IPS-20b (cell line): ENCODE measurements around the gene KCNJ12.

Source experiments
- H3K27ac ChIP-seq: one replicate; pipeline ENCODE4 v1.5.1; 2013; ENCODE audit warnings: low read length
- H3K27me3 ChIP-seq: 2 replicates; pipeline ENCODE4 v1.6.1; 2013; ENCODE audit warnings: mild to moderate bottlenecking, low read length, inconsistent platforms; ENCODE audit not compliant: insufficient read depth
- H3K36me3 ChIP-seq: 2 replicates; pipeline ENCODE4 v1.6.1; 2013; ENCODE audit warnings: low read depth, mild to moderate bottlenecking, inconsistent platforms, low read length, moderate library complexity; ENCODE audit not compliant: insufficient read depth
- H3K4me1 ChIP-seq: 2 replicates; pipeline ENCODE4 v1.6.1; 2013; ENCODE audit warnings: mild to moderate bottlenecking, control low read depth, inconsistent platforms, low read length, moderate library complexity; ENCODE audit not compliant: insufficient read depth
- H3K4me3 ChIP-seq: 2 replicates; pipeline ENCODE4 v1.5.1; 2013; ENCODE audit warnings: mild to moderate bottlenecking, low read length, inconsistent platforms
- H3K9ac ChIP-seq: 2 replicates; pipeline ENCODE4 v1.6.1; 2013; ENCODE audit warnings: low read depth, mild to moderate bottlenecking, inconsistent platforms, low read length, moderate library complexity
- H3K9me3 ChIP-seq: 2 replicates; pipeline ENCODE4 v1.6.1; 2013; ENCODE audit warnings: mild to moderate bottlenecking, low read depth, low read length, inconsistent platforms; ENCODE audit not compliant: insufficient read depth

The KCNJ12 gene

GRCh38 chr17:21352221-21352980, 23.8 kb upstream of the KCNJ12 start:
- H3K27me3 ChIP-seq, result no peaks in the 10 kb centered on the region; the same call in 1 of the 2 replicates
- H3K27ac ChIP-seq, result no peak overlapping the region
- no peak overlapping the region for H3K4me3 ChIP-seq
- no peaks in the 10 kb centered on the region for H3K9me3 ChIP-seq
- no peaks in the 10 kb centered on the region for H3K36me3 ChIP-seq
- no peak overlapping the region for H3K9ac ChIP-seq
- H3K4me1 ChIP-seq, result no peaks in the 10 kb centered on the region

- H3K27ac ChIP-seq, result no peak overlapping the region
- H3K36me3 ChIP-seq, result no peaks in the 10 kb centered on the region
- H3K27me3 ChIP-seq, result peaks cover 1% of the 10 kb centered on the region; the same call in 1 of the 2 replicates
- no peaks in the 10 kb centered on the region for H3K9me3 ChIP-seq
- H3K4me3 ChIP-seq, result no peak overlapping the region
- H3K4me1 ChIP-seq, result no peaks in the 10 kb centered on the region
- no peak overlapping the region for H3K9ac ChIP-seq
These were observed 23.2 kb upstream of the KCNJ12 start for GRCh38 chr17:21352981-21353265.

- Histone ChIP-seq H3K9ac (no peak overlapping the region), H3K27ac (no peak overlapping the region)
These were observed 22.7 kb upstream of the KCNJ12 start for GRCh38 chr17:21353326-21354010.

GRCh38 chr17:21354796-21355385, 21.3 kb upstream of the KCNJ12 start:
- no peaks in the 10 kb centered on the region; the same call in 1 of the 2 replicates for H3K4me1 ChIP-seq
- no peaks in the 10 kb centered on the region for H3K9me3 ChIP-seq
- H3K36me3 ChIP-seq, result no peaks in the 10 kb centered on the region
- H3K9ac ChIP-seq, result no peak overlapping the region
- H3K27me3 ChIP-seq, result peaks cover 16% of the 10 kb centered on the region
- no peak overlapping the region for H3K4me3 ChIP-seq
- H3K27ac ChIP-seq, result no peak overlapping the region

More at GRCh38 chr17:21353326-21354010, 22.7 kb upstream of the KCNJ12 start:
- Histone ChIP-seq H3K27me3 (peaks cover 6% of the 10 kb centered on the region; the same call in 1 of the 2 replicates), H3K4me3 (no peak overlapping the region), H3K36me3 (no peaks in the 10 kb centered on the region), H3K4me1 (no peaks in the 10 kb centered on the region), H3K9me3 (no peaks in the 10 kb centered on the region)

- H3K9ac ChIP-seq, result no peak overlapping the region
- peaks cover 7% of the 10 kb centered on the region; the same call in 1 of the 2 replicates for H3K4me1 ChIP-seq
- H3K36me3 ChIP-seq, result no peaks in the 10 kb centered on the region
- no peak overlapping the region for H3K27ac ChIP-seq
- no peaks in the 10 kb centered on the region for H3K9me3 ChIP-seq
- H3K4me3 ChIP-seq, result no peak overlapping the region
- peaks cover 23% of the 10 kb centered on the region for H3K27me3 ChIP-seq
These were observed 20.6 kb upstream of the KCNJ12 start for GRCh38 chr17:21355586-21355985.

- Histone ChIP-seq H3K9ac (no peak overlapping the region), H3K9me3 (no peaks in the 10 kb centered on the region), H3K27ac (no peak overlapping the region), H3K27me3 (peaks cover 25% of the 10 kb centered on the region), H3K4me3 (no peak overlapping the region), H3K4me1 (peaks cover 7% of the 10 kb centered on the region; the same call in 1 of the 2 replicates), H3K36me3 (no peaks in the 10 kb centered on the region)
These were observed 19.5 kb upstream of the KCNJ12 start for GRCh38 chr17:21356537-21357127.

GRCh38 chr17:21357281-21357680, 18.9 kb upstream of the KCNJ12 start:
- Histone ChIP-seq H3K4me1 (peaks cover 7% of the 10 kb centered on the region; the same call in 1 of the 2 replicates), H3K9me3 (no peaks in the 10 kb centered on the region), H3K4me3 (no peak overlapping the region), H3K27me3 (peaks cover 25% of the 10 kb centered on the region), H3K9ac (no peak overlapping the region), H3K36me3 (no peaks in the 10 kb centered on the region), H3K27ac (no peak overlapping the region)

- peaks cover 25% of the 10 kb centered on the region for H3K27me3 ChIP-seq
- H3K9ac ChIP-seq, result no peak overlapping the region
- no peak overlapping the region for H3K27ac ChIP-seq
- H3K4me3 ChIP-seq, result no peak overlapping the region
- H3K9me3 ChIP-seq, result no peaks in the 10 kb centered on the region
- H3K4me1 ChIP-seq, result peaks cover 7% of the 10 kb centered on the region; the same call in 1 of the 2 replicates
- H3K36me3 ChIP-seq, result no peaks in the 10 kb centered on the region
These were observed 18.2 kb upstream of the KCNJ12 start for GRCh38 chr17:21357696-21358656.

- Histone ChIP-seq H3K4me1 (peaks cover 7% of the 10 kb centered on the region; the same call in 1 of the 2 replicates), H3K4me3 (no peak overlapping the region), H3K9ac (no peak overlapping the region), H3K9me3 (no peaks in the 10 kb centered on the region), H3K36me3 (no peaks in the 10 kb centered on the region), H3K27ac (no peak overlapping the region), H3K27me3 (peaks cover 25% of the 10 kb centered on the region)
These were observed 17.3 kb upstream of the KCNJ12 start for GRCh38 chr17:21358682-21359482.

- H3K27ac ChIP-seq, result no peak overlapping the region
- H3K9me3 ChIP-seq, result no peaks in the 10 kb centered on the region
- H3K27me3 ChIP-seq, result peaks cover 25% of the 10 kb centered on the region
- H3K4me3 ChIP-seq, result no peak overlapping the region
- H3K4me1 ChIP-seq, result peaks cover 7% of the 10 kb centered on the region; the same call in 1 of the 2 replicates
- no peak overlapping the region for H3K9ac ChIP-seq
- no peaks in the 10 kb centered on the region for H3K36me3 ChIP-seq
These were observed 16.7 kb upstream of the KCNJ12 start for GRCh38 chr17:21359483-21359840.
